A673 (cell line): ENCODE results near the gene LGALS9.

Experiments
- EZH2 ChIP-seq: fragments of 200-600 bp; sonication (generic); IDR thresholded peaks from 2 replicates; pipeline ENCODE4 v1.6.1; 2017; ENCODE audit warnings: borderline replicate concordance, low read depth, mild to moderate bottlenecking, mixed read lengths, antibody characterized with exemption, low read length; ENCODE audit not compliant: poor library complexity, severe bottlenecking
- TF ChIP-seq, protein P1 (sequence below): fragments of 300-800, 200-600 bp; sonication (generic); conservative IDR thresholded peaks from 2 replicates; pipeline ENCODE4 v1.5.1; 2017; ENCODE audit warnings: low read depth, mild to moderate bottlenecking, antibody characterized with exemption, low read length, moderate library complexity, mixed read lengths

DNA sequence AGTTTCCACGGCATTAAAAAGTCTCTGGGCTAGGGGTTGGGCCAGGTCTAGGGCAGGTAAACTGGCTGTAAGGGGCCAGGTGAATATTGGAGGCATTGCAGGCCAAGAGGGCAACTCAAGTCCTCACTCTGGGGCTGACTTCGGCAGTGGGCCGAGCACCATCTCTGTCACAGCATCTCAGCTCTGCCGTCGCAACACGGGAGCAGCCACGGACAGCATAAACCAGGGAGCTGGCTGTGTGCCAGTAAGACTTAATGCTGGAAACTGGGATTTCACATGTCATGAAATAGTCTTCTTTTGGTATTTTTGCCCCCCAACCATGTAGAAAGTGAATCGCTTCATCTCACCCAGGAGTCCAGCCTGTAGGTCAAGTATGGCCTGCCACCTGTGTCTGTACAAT, 12.6 kb upstream of the LGALS9 start:
- TF ChIP-seq, protein P1, sequence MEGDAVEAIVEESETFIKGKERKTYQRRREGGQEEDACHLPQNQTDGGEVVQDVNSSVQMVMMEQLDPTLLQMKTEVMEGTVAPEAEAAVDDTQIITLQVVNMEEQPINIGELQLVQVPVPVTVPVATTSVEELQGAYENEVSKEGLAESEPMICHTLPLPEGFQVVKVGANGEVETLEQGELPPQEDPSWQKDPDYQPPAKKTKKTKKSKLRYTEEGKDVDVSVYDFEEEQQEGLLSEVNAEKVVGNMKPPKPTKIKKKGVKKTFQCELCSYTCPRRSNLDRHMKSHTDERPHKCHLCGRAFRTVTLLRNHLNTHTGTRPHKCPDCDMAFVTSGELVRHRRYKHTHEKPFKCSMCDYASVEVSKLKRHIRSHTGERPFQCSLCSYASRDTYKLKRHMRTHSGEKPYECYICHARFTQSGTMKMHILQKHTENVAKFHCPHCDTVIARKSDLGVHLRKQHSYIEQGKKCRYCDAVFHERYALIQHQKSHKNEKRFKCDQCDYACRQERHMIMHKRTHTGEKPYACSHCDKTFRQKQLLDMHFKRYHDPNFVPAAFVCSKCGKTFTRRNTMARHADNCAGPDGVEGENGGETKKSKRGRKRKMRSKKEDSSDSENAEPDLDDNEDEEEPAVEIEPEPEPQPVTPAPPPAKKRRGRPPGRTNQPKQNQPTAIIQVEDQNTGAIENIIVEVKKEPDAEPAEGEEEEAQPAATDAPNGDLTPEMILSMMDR: no peak
- TF ChIP-seq EZH2: no peak
